ENCODE data around the gene DCBLD2. TPM values are rescaled to one million over a fixed set of nuclear protein-coding genes. Genes with fewer than 3 reads are reported as not detected.

The DCBLD2 gene
- total and polyA plus RNA-seq, 2 donors (not counting 3 experiments of a cell fraction or from before 2014, with no cell fraction given), result 28.7 to 77.3 TPM

GRCh38 chr3:98921957-98922356 is 20.5 kb upstream of the DCBLD2 start:
- Histone ChIP-seq H3K27ac (ENCODE audit: insufficient read depth, low read depth, low read length) (peak overlapping the region; percentile 19), H4K20me1 (replicated peaks; ENCODE audit: control insufficient read depth, extremely low read depth, insufficient read depth, low read length) (no peaks in the 10 kb centered on the region), H2AFZ (ENCODE audit: low read depth, low read length) (no peak overlapping the region), H3K4me1 (ENCODE audit: control insufficient read depth, extremely low read depth, insufficient read depth, low read length) (peaks cover 14% of the 10 kb centered on the region), H3K79me2 (ENCODE audit: control insufficient read depth, insufficient read depth, low read length) (no peaks in the 10 kb centered on the region), H3K9ac (replicated peaks; ENCODE audit: extremely low read depth, insufficient read depth, low read length) (no peak overlapping the region), H3K27me3 (ENCODE audit: control insufficient read depth in 2 of 2, insufficient read depth in 2 of 2, low read length in 2 of 2) (no peaks in the 10 kb centered on the region), H3K36me3 (ENCODE audit: control insufficient read depth in 2 of 2, extremely low read depth in 1 of 2, insufficient read depth in 2 of 2, low read length in 2 of 2) (no peaks in the 10 kb centered on the region), H3K9me3 (replicated peaks; ENCODE audit: control insufficient read depth, insufficient read depth, low read length) (no peaks in the 10 kb centered on the region), H3K4me2 (ENCODE audit: insufficient read depth, low read length) (no peak overlapping the region), H3K4me3 (replicated peaks in 1 of 3; ENCODE audit: insufficient read depth in 1 of 3, low read depth in 1 of 3, low read length in 3 of 3) (no peak overlapping the region), H3K9me1 (replicated peaks; ENCODE audit: control insufficient read depth, extremely low read depth, insufficient read depth, low read length) (no peaks in the 10 kb centered on the region)
- FAIRE-seq, result no peak
- POLR2A ChIA-PET, result no interaction called here
- CTCF ChIA-PET, result interaction anchor here (0.9 to 2.1 kb wide), 3 partner anchors 10 to 105 kb away, joined by 3 to 6 read pairs (median 5); no protein-coding TSS in a partner anchor
- TF ChIP-seq MAX (IDR thresholded peaks at IDR 0.05; ENCODE audit: insufficient read depth, insufficient read length), result no peak
- no peak for TF ChIP-seq FOS (IDR thresholded peaks at IDR 0.05; ENCODE audit: borderline replicate concordance, insufficient read depth, low read length)
- no peak for TF ChIP-seq POLR2A (IDR thresholded peaks at IDR 0.05; ENCODE audit: low read depth, low read length)
- TF ChIP-seq GATA2 (IDR thresholded peaks at IDR 0.05; ENCODE audit: insufficient read depth, insufficient read length, low read depth, low read length), result no peak
- TF ChIP-seq JUN (IDR thresholded peaks at IDR 0.05; ENCODE audit: borderline replicate concordance, insufficient read depth, insufficient read length, low read depth), result no peak
- TF ChIP-seq EZH2 (IDR thresholded peaks at IDR 0.05; ENCODE audit: borderline replicate concordance, low read depth, low read length, severe bottlenecking), result no peak
- TF ChIP-seq POLR2AphosphoS5 (IDR thresholded peaks at IDR 0.05; ENCODE audit: insufficient read depth, low read depth, low read length), result no peak
- no peak for DNase-seq (ENCODE audit: low read depth, low spot score)
- dilution Hi-C loops (cut with MboI; ENCODE audit: extremely low pct_ligation_motif_present, low sequenced_read_pairs), result no loop called here
- intact Hi-C loops (cut with micrococcal nuclease), result loop anchor here (1.0 to 2.0 kb wide), 2 partner anchors 21 to 49 kb away; partner anchors contain the start of gene DCBLD2
- no TSS peak for BruUV-seq (replicated peaks)

GRCh38 chr3:98920166-98920565 is 18.7 kb upstream of the DCBLD2 start:
- POLR2A ChIA-PET, result interaction anchor here (0.6 kb wide), 1 partner anchor 22 kb away, joined by 3 read pairs; no protein-coding TSS in a partner anchor
- dilution Hi-C loops (cut with MboI; ENCODE audit: extremely low pct_ligation_motif_present, low sequenced_read_pairs), result no loop called here
- CTCF ChIA-PET, result interaction anchor here (1.2 to 2.1 kb wide), 3 partner anchors 9 to 103 kb away, joined by 4 to 6 read pairs (median 4); no protein-coding TSS in a partner anchor
- Histone ChIP-seq H3K4me1 (ENCODE audit: control insufficient read depth, extremely low read depth, insufficient read depth, low read length) (peaks cover 14% of the 10 kb centered on the region), H4K20me1 (replicated peaks; ENCODE audit: control insufficient read depth, extremely low read depth, insufficient read depth, low read length) (no peaks in the 10 kb centered on the region), H3K27me3 (ENCODE audit: control insufficient read depth in 2 of 2, insufficient read depth in 2 of 2, low read length in 2 of 2) (no peaks in the 10 kb centered on the region), H3K9me3 (replicated peaks; ENCODE audit: control insufficient read depth, insufficient read depth, low read length) (no peaks in the 10 kb centered on the region), H3K4me3 (replicated peaks in 1 of 3; ENCODE audit: insufficient read depth in 1 of 3, low read depth in 1 of 3, low read length in 3 of 3) (no peak overlapping the region), H3K9ac (replicated peaks; ENCODE audit: extremely low read depth, insufficient read depth, low read length) (no peak overlapping the region), H3K36me3 (ENCODE audit: control insufficient read depth in 2 of 2, extremely low read depth in 1 of 2, insufficient read depth in 2 of 2, low read length in 2 of 2) (no peaks in the 10 kb centered on the region), H3K27ac (ENCODE audit: insufficient read depth, low read depth, low read length) (no peak overlapping the region), H3K4me2 (ENCODE audit: insufficient read depth, low read length) (no peak overlapping the region), H2AFZ (ENCODE audit: low read depth, low read length) (no peak overlapping the region), H3K9me1 (replicated peaks; ENCODE audit: control insufficient read depth, extremely low read depth, insufficient read depth, low read length) (no peaks in the 10 kb centered on the region), H3K79me2 (ENCODE audit: control insufficient read depth, insufficient read depth, low read length) (no peaks in the 10 kb centered on the region)
- FAIRE-seq (no peak), DNase-seq (ENCODE audit: low read depth, low spot score) (no peak)
- intact Hi-C loops (cut with micrococcal nuclease), result no loop called here
- BruUV-seq (replicated peaks), result no TSS peak
- TF ChIP-seq POLR2A (IDR thresholded peaks at IDR 0.05; ENCODE audit: low read depth, low read length) (no peak), POLR2AphosphoS5 (IDR thresholded peaks at IDR 0.05; ENCODE audit: insufficient read depth, low read depth, low read length) (no peak), JUN (IDR thresholded peaks at IDR 0.05; ENCODE audit: borderline replicate concordance, insufficient read depth, insufficient read length, low read depth) (no peak), FOS (IDR thresholded peaks at IDR 0.05; ENCODE audit: borderline replicate concordance, insufficient read depth, low read length) (no peak), MAX (IDR thresholded peaks at IDR 0.05; ENCODE audit: insufficient read depth, insufficient read length) (no peak), MYC (IDR thresholded peaks at IDR 0.05; ENCODE audit: low read depth, low read length) (no peak), CTCF (IDR thresholded peaks at IDR 0.05; ENCODE audit: extremely low read depth in 1 of 2, insufficient read depth in 1 of 2, low read depth in 1 of 2, low read length in 2 of 2) (no peak), GATA2 (IDR thresholded peaks at IDR 0.05; ENCODE audit: insufficient read depth, insufficient read length, low read depth, low read length) (no peak)
